Measurements from ENCODE around the gene TACR3. TPM values are rescaled to one million over a fixed set of nuclear protein-coding genes. Genes with fewer than 3 reads are reported as not detected.

Gene TACR3
- total and polyA plus RNA-seq, 2 donors (not counting 1 experiment from before 2014, with no cell fraction given): under 0.01 to 0.01 TPM

GRCh38 chr4:103634236-103634635, 85.5 kb downstream of the TACR3 start:
- H3K79me2 ChIP-seq (ENCODE audit: control insufficient read depth, insufficient read depth, low read length): no peaks in the 10 kb centered on the region
- H3K27me3 ChIP-seq (ENCODE audit: control insufficient read depth, insufficient read depth, low read length): no peaks in the 10 kb centered on the region
- no peak overlapping the region for H2AFZ ChIP-seq (ENCODE audit: low read length)
- H3K4me2 ChIP-seq (ENCODE audit: extremely low read depth, insufficient read depth, low read length): no peak overlapping the region
- H3K27ac ChIP-seq (ENCODE audit: insufficient read depth, low read length): no peak overlapping the region
- H3K4me3 ChIP-seq (replicated peaks in 1 of 4; ENCODE audit: control extremely low read depth in 1 of 4, insufficient read depth in 1 of 4, low read depth in 3 of 4, low read length in 4 of 4): no peak overlapping the region
- no peaks in the 10 kb centered on the region for H3K9me3 ChIP-seq (ENCODE audit: control insufficient read depth, insufficient read depth, low read depth, low read length)
- no peaks in the 10 kb centered on the region for H3K4me1 ChIP-seq (ENCODE audit: control insufficient read depth, extremely low read depth, insufficient read depth, low read length)
- no peak for DNase-seq (ENCODE audit: low read depth in 2 of 2)
- TF ChIP-seq CTCF (conservative IDR thresholded peaks at IDR 0.05 in 1 of 2, IDR thresholded peaks at IDR 0.05 in 1 of 2; ENCODE audit: low read depth in 1 of 2, low read length in 2 of 2): no peak
- TF ChIP-seq EZH2 (IDR thresholded peaks at IDR 0.05; ENCODE audit: low read length, missing control alignments): no peak
- no peaks in the 10 kb centered on the region for H4K20me1 ChIP-seq (ENCODE audit: control insufficient read depth, extremely low read depth, insufficient read depth, low read length)
- H3K36me3 ChIP-seq (ENCODE audit: control insufficient read depth, insufficient read depth, low read length): no peaks in the 10 kb centered on the region
- H3K9ac ChIP-seq (ENCODE audit: insufficient read depth, low read length): no peak overlapping the region

GRCh38 chr4:103626296-103626695, 93.5 kb downstream of the TACR3 start:
- no peak for DNase-seq (ENCODE audit: low read depth in 2 of 2)
- Histone ChIP-seq H3K9me3 (ENCODE audit: control insufficient read depth, insufficient read depth, low read depth, low read length) (no peaks in the 10 kb centered on the region), H4K20me1 (ENCODE audit: control insufficient read depth, extremely low read depth, insufficient read depth, low read length) (no peaks in the 10 kb centered on the region), H3K4me1 (ENCODE audit: control insufficient read depth, extremely low read depth, insufficient read depth, low read length) (no peaks in the 10 kb centered on the region), H3K4me2 (ENCODE audit: extremely low read depth, insufficient read depth, low read length) (no peak overlapping the region), H3K79me2 (ENCODE audit: control insufficient read depth, insufficient read depth, low read length) (no peaks in the 10 kb centered on the region), H3K36me3 (ENCODE audit: control insufficient read depth, insufficient read depth, low read length) (no peaks in the 10 kb centered on the region), H3K27ac (ENCODE audit: insufficient read depth, low read length) (no peak overlapping the region), H3K27me3 (ENCODE audit: control insufficient read depth, insufficient read depth, low read length) (no peaks in the 10 kb centered on the region), H3K9ac (ENCODE audit: insufficient read depth, low read length) (no peak overlapping the region), H3K4me3 (replicated peaks in 1 of 4; ENCODE audit: control extremely low read depth in 1 of 4, insufficient read depth in 1 of 4, low read depth in 3 of 4, low read length in 4 of 4) (no peak overlapping the region), H2AFZ (ENCODE audit: low read length) (no peak overlapping the region)
- TF ChIP-seq EZH2 (IDR thresholded peaks at IDR 0.05; ENCODE audit: low read length, missing control alignments): no peak

- Histone ChIP-seq H3K79me2 (ENCODE audit: control insufficient read depth, insufficient read depth, low read length) (no peaks in the 10 kb centered on the region), H3K36me3 (ENCODE audit: control insufficient read depth, insufficient read depth, low read length) (no peaks in the 10 kb centered on the region), H4K20me1 (ENCODE audit: control insufficient read depth, extremely low read depth, insufficient read depth, low read length) (no peaks in the 10 kb centered on the region), H3K9me3 (ENCODE audit: control insufficient read depth, insufficient read depth, low read depth, low read length) (no peaks in the 10 kb centered on the region), H3K4me2 (ENCODE audit: extremely low read depth, insufficient read depth, low read length) (no peak overlapping the region), H3K4me3 (replicated peaks in 1 of 4; ENCODE audit: control extremely low read depth in 1 of 4, insufficient read depth in 1 of 4, low read depth in 3 of 4, low read length in 4 of 4) (no peak overlapping the region), H2AFZ (ENCODE audit: low read length) (no peak overlapping the region), H3K4me1 (ENCODE audit: control insufficient read depth, extremely low read depth, insufficient read depth, low read length) (no peaks in the 10 kb centered on the region), H3K9ac (ENCODE audit: insufficient read depth, low read length) (no peak overlapping the region), H3K27ac (ENCODE audit: insufficient read depth, low read length) (no peak overlapping the region), H3K27me3 (ENCODE audit: control insufficient read depth, insufficient read depth, low read length) (no peaks in the 10 kb centered on the region)
- no peak for DNase-seq (ENCODE audit: low read depth in 2 of 2)
- no peak for TF ChIP-seq EZH2 (IDR thresholded peaks at IDR 0.05; ENCODE audit: low read length, missing control alignments)
- no peak for TF ChIP-seq CTCF (conservative IDR thresholded peaks at IDR 0.05 in 1 of 2, IDR thresholded peaks at IDR 0.05 in 1 of 2; ENCODE audit: low read depth in 1 of 2, low read length in 2 of 2)
Measured at GRCh38 chr4:103591841-103592240, 127.9 kb downstream of the TACR3 start.

All from fibroblast of lung (primary cell).